Esophagus muscularis mucosa (tissue), 4 donors: ENCODE results near the gene UPK1B. TPM values are rescaled to one million over a fixed set of nuclear protein-coding genes. Genes with fewer than 3 reads are reported as not detected.

Experiments used
- DNase-seq: peaks from one replicate; pipeline ENCODE4 v3.0.0-alpha.2; 2017; ENCODE audit errors: extremely low spot score
- H3K27ac ChIP-seq, 4 donors: fragments of 200-600 bp; sonication (generic); replicated peaks in 1 of 4; 1 replicate in 3 of 4; 2 replicates in 1 of 4; pipeline ENCODE4 v1.5.1; 2016 to 2019; ENCODE audit warnings: mild to moderate bottlenecking in 1 of 4
- H3K27me3 ChIP-seq, 4 donors: fragments of 200-600 bp; sonication (generic); one replicate each; pipeline versions ENCODE4 v1.5.1 to v1.6.0; 2016 to 2019
- H3K36me3 ChIP-seq, 4 donors: fragments of 200-600 bp; sonication (generic); one replicate each; pipeline ENCODE4 v1.5.1; 2016 to 2019
- H3K4me1 ChIP-seq, 4 donors: fragments of 200-600 bp; sonication (generic); one replicate each; pipeline ENCODE4 v1.5.1; 2016 to 2019
- H3K4me3 ChIP-seq, 4 donors: fragments of 200-600 bp; sonication (generic); 1 replicate in 2 of 4; 2 replicates in 2 of 4; pipeline ENCODE4 v1.5.1; 2016 to 2019; ENCODE audit warnings: mild to moderate bottlenecking in 4 of 4, moderate library complexity in 1 of 4
- H3K9me3 ChIP-seq, 4 donors: fragments of 200-600 bp; sonication (generic); 1 replicate in 3 of 4; 2 replicates in 1 of 4; pipeline ENCODE4 v1.5.1; 2016 to 2019
- EP300 ChIP-seq: sonication (generic); formaldehyde crosslinking; IDR thresholded peaks from one replicate; pipeline ENCODE4 v1.6.1; 2017; ENCODE audit warnings: antibody characterized with exemption
- POLR2A ChIP-seq: fragments of 450-650 bp; IDR thresholded peaks from one replicate; pipeline ENCODE4 v1.6.1; 2017; ENCODE audit warnings: antibody characterized with exemption, moderate library complexity, mild to moderate bottlenecking, low read depth
- POLR2AphosphoS5 ChIP-seq, 2 donors: sonication (generic); formaldehyde crosslinking; IDR thresholded peaks; one replicate each; pipeline ENCODE4 v1.6.1; 2017; ENCODE audit warnings: antibody characterized with exemption in 2 of 2
- WGBS: methylation state at CpG from one replicate; pipeline ENCODE4 v1.1.5; 2018; 5-methylcytosine and 5-hydroxymethylcytosine counted together
- intact Hi-C: fragments of 100-400 bp; cut with DNase I; formaldehyde crosslinking; loops from one replicate; pipeline ENCODE4 v1.15.1; 2023
- total RNA-seq, 4 donors: library from RNA; depleted of rRNA; stranded (reverse); fragments of >200 nt; gene quantifications; one replicate each; pipeline versions ENCODE4 v1.1.0 to v1.2.1, GENCODE V29; 2016
- TF ChIP-seq, protein P1 (sequence below), 3 experiments: fragments of 200-600 bp in 2 of 3; fragments of 450-650 bp in 1 of 3; sonication (generic) in 2 of 3; IDR thresholded peaks; one replicate each; pipeline ENCODE4 v1.5.1; 2017 to 2019; ENCODE audit warnings: antibody characterized with exemption in 3 of 3, mild to moderate bottlenecking in 2 of 3, moderate library complexity in 1 of 3

Gene UPK1B
- total RNA-seq, 4 donors from 2014 or later: not detected

GRCh38 chr3:119229190-119229589, 55.8 kb downstream of the UPK1B start:
- Histone ChIP-seq H3K27me3 (no peaks in the 10 kb centered on the region), H3K36me3 (peaks cover 29 to 86% (median 68%) of the 10 kb centered on the region in 4 donors), H3K4me3 (no peak overlapping the region), H3K4me1 (no peaks in the 10 kb centered on the region), H3K27ac (no peak overlapping the region), H3K9me3 (no peaks in the 10 kb centered on the region)
- 98% methylated on average over 7 of the region's 7 CpGs for WGBS
- intact Hi-C loops: no loop called here
- TF ChIP-seq POLR2AphosphoS5 (IDR thresholded peaks at IDR 0.05) (no peak), POLR2A (no peak), EP300 (no peak)
- TF ChIP-seq, protein P1, sequence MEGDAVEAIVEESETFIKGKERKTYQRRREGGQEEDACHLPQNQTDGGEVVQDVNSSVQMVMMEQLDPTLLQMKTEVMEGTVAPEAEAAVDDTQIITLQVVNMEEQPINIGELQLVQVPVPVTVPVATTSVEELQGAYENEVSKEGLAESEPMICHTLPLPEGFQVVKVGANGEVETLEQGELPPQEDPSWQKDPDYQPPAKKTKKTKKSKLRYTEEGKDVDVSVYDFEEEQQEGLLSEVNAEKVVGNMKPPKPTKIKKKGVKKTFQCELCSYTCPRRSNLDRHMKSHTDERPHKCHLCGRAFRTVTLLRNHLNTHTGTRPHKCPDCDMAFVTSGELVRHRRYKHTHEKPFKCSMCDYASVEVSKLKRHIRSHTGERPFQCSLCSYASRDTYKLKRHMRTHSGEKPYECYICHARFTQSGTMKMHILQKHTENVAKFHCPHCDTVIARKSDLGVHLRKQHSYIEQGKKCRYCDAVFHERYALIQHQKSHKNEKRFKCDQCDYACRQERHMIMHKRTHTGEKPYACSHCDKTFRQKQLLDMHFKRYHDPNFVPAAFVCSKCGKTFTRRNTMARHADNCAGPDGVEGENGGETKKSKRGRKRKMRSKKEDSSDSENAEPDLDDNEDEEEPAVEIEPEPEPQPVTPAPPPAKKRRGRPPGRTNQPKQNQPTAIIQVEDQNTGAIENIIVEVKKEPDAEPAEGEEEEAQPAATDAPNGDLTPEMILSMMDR (IDR thresholded peaks at IDR 0.05): no peak
- DNase-seq: no peak

DNA sequence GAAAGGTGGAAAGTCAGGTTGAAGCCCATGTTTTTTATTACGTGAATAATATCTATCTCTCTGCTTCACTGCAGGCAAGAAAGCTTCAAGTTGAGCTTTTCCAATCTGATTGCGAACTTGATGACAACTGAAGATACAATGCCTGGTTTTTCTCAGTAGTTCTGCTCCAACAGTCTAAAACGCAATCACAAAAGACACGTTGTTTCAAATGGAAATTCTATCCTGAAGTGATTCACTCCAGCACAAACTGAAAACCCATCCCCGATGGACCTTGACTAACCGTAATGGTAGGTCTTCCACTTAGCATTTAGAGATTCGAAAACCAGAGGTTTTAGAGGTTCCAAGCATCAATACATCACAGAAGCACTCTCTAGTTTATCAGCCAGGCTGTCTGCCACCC, 56.7 kb downstream of the UPK1B start:
- no peak overlapping the region for H3K4me3 ChIP-seq
- H3K27ac ChIP-seq: no peak overlapping the region
- intact Hi-C loops: no loop called here
- DNase-seq: no peak
- H3K9me3 ChIP-seq: no peaks in the 10 kb centered on the region
- peaks cover 31 to 94% (median 69%) of the 10 kb centered on the region in 4 donors for H3K36me3 ChIP-seq
- H3K4me1 ChIP-seq: no peaks in the 10 kb centered on the region
- 92% methylated on average over 7 of the region's 7 CpGs for WGBS
- H3K27me3 ChIP-seq: no peaks in the 10 kb centered on the region
- TF ChIP-seq, protein P1 (IDR thresholded peaks at IDR 0.05): no peak
- TF ChIP-seq POLR2AphosphoS5 (IDR thresholded peaks at IDR 0.05): no peak
- TF ChIP-seq EP300: no peak
- no peak for TF ChIP-seq POLR2A

DNA sequence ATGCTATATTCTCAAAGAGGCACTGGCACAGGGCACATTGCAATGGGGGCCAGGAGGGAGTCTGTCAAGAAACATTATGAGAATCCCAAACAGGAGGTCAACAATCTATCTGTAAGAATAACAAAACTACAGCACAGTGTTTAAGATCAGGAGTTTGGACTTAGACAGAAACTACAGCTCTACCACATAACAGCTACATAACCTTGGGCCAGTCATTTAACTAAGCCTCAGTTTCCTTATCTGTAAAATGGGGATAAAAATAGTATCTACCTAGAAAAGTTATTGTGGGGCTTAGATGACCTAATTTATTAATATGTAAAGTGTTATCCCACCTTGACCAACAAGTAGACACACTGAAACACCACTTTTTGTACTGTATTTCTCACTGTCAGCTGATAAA, 57.3 kb downstream of the UPK1B start:
- H3K36me3 ChIP-seq: peaks cover 27 to 94% (median 70%) of the 10 kb centered on the region in 4 donors
- TF ChIP-seq POLR2A (no peak), POLR2AphosphoS5 (IDR thresholded peaks at IDR 0.05) (no peak), EP300 (no peak)
- TF ChIP-seq, protein P1 (IDR thresholded peaks at IDR 0.05): no peak
- H3K27ac ChIP-seq: no peak overlapping the region
- DNase-seq: no peak
- no peaks in the 10 kb centered on the region for H3K9me3 ChIP-seq
- H3K4me1 ChIP-seq: no peaks in the 10 kb centered on the region
- no peak overlapping the region for H3K4me3 ChIP-seq
- intact Hi-C loops: no loop called here
- H3K27me3 ChIP-seq: no peaks in the 10 kb centered on the region

GRCh38 chr3:119234610-119235009, 61.2 kb downstream of the UPK1B start:
- peaks cover 9 to 67% (median 39%) of the 10 kb centered on the region in 4 donors for H3K36me3 ChIP-seq
- H3K27ac ChIP-seq: no peak overlapping the region
- H3K27me3 ChIP-seq: no peaks in the 10 kb centered on the region
- DNase-seq: no peak
- TF ChIP-seq, protein P1 (IDR thresholded peaks at IDR 0.05): no peak
- TF ChIP-seq POLR2A (no peak), EP300 (no peak), POLR2AphosphoS5 (IDR thresholded peaks at IDR 0.05) (no peak)
- intact Hi-C loops: no loop called here
- H3K9me3 ChIP-seq: no peaks in the 10 kb centered on the region
- H3K4me1 ChIP-seq: peaks cover 10 to 13% (median 12%) of the 10 kb centered on the region in 4 donors
- H3K4me3 ChIP-seq: no peak overlapping the region
- 68% methylated on average over 1 of the region's 1 CpG for WGBS

GRCh38 chr3:119235151-119235550, 61.8 kb downstream of the UPK1B start:
- DNase-seq: no peak
- 64% methylated on average over 1 of the region's 1 CpG for WGBS
- Histone ChIP-seq H3K9me3 (no peaks in the 10 kb centered on the region), H3K27me3 (no peaks in the 10 kb centered on the region), H3K36me3 (peaks cover 4 to 62% (median 34%) of the 10 kb centered on the region in 4 donors), H3K4me1 (peaks cover 11 to 18% (median 17%) of the 10 kb centered on the region in 4 donors), H3K4me3 (no peak overlapping the region), H3K27ac (no peak overlapping the region)
- intact Hi-C loops: no loop called here
- TF ChIP-seq EP300 (no peak), POLR2AphosphoS5 (IDR thresholded peaks at IDR 0.05) (no peak), POLR2A (no peak)
